DOHH2 (cell line): Measurements from ENCODE around the gene SETD1A.

ENCODE experiments used
- H3F3A ChIP-seq: fragments of 200-600 bp; sonication (generic), shearing (Covaris generic); 2 replicates; pipeline ENCODE4 v1.6.0; 2016; ENCODE audit warnings: antibody characterized with exemption, mild to moderate bottlenecking; ENCODE audit not compliant: control insufficient read depth, insufficient read depth
- H3K27ac ChIP-seq: fragments of 200-600 bp; sonication (generic); 2 replicates; pipeline ENCODE4 v1.5.1; 2014; ENCODE audit warnings: low read depth, mild to moderate bottlenecking, low read length, moderate library complexity
- H3K27me3 ChIP-seq: fragments of 200-600 bp; sonication (generic); 2 replicates; pipeline ENCODE4 v1.6.1; 2014; ENCODE audit warnings: mild to moderate bottlenecking, low read length, mixed read lengths; ENCODE audit not compliant: control insufficient read depth
- H3K36me3 ChIP-seq: fragments of 200-600 bp; sonication (generic); 2 replicates; pipeline ENCODE4 v1.6.1; 2014; ENCODE audit warnings: mild to moderate bottlenecking, low read length, moderate library complexity, mixed read lengths; ENCODE audit not compliant: control insufficient read depth
- H3K4me1 ChIP-seq: fragments of 200-600 bp; sonication (generic); 2 replicates; pipeline ENCODE4 v1.6.1; 2014; ENCODE audit warnings: mild to moderate bottlenecking, low read length, mixed read lengths; ENCODE audit not compliant: control insufficient read depth
- H3K4me2 ChIP-seq: fragments of 200-600 bp; sonication (generic); 2 replicates; pipeline ENCODE4 v1.6.0; 2014; ENCODE audit warnings: mild to moderate bottlenecking, low read length, moderate library complexity
- H3K4me3 ChIP-seq: fragments of 200-600 bp; sonication (generic); 2 replicates; pipeline ENCODE4 v1.5.1; 2014; ENCODE audit warnings: mild to moderate bottlenecking, low read length, mixed read lengths
- H3K79me2 ChIP-seq: fragments of 200-600 bp; sonication (generic); 2 replicates; pipeline ENCODE4 v1.6.1; 2014; ENCODE audit warnings: mild to moderate bottlenecking, low read length, mixed read lengths; ENCODE audit not compliant: control insufficient read depth
- H3K9me2 ChIP-seq: fragments of 200-600 bp; sonication (generic); replicated peaks from 2 replicates; pipeline ENCODE4 v1.6.1; 2014; ENCODE audit warnings: mild to moderate bottlenecking, low read length, mixed read lengths; ENCODE audit not compliant: control insufficient read depth
- H3K9me3 ChIP-seq: fragments of 200-600 bp; sonication (generic); 2 replicates; pipeline ENCODE4 v1.6.1; 2014; ENCODE audit warnings: antibody characterized with exemption, low read length, mixed read lengths; ENCODE audit not compliant: control insufficient read depth, insufficient read depth
- H4K20me1 ChIP-seq: fragments of 200-600 bp; sonication (generic); 2 replicates; pipeline ENCODE4 v1.6.0; 2014; ENCODE audit warnings: low read depth, mild to moderate bottlenecking, antibody characterized with exemption, low read length, moderate library complexity; ENCODE audit not compliant: control insufficient read depth, insufficient read depth
- EZH2phosphoT487 ChIP-seq: fragments of 200-600 bp; sonication (generic); IDR thresholded peaks from 2 replicates; pipeline ENCODE4 v1.6.1; 2017; ENCODE audit warnings: borderline replicate concordance, mild to moderate bottlenecking, antibody characterized with exemption, low read length, moderate library complexity, mixed read lengths
- TF ChIP-seq, protein P1 (sequence below): fragments of 200-600 bp; sonication (generic); IDR thresholded peaks from one replicate; pipeline ENCODE4 v1.5.1; 2014; ENCODE audit warnings: antibody characterized with exemption, mild to moderate bottlenecking, low read depth, low read length; ENCODE audit not compliant: poor library complexity, severe bottlenecking

SETD1A gene

DNA sequence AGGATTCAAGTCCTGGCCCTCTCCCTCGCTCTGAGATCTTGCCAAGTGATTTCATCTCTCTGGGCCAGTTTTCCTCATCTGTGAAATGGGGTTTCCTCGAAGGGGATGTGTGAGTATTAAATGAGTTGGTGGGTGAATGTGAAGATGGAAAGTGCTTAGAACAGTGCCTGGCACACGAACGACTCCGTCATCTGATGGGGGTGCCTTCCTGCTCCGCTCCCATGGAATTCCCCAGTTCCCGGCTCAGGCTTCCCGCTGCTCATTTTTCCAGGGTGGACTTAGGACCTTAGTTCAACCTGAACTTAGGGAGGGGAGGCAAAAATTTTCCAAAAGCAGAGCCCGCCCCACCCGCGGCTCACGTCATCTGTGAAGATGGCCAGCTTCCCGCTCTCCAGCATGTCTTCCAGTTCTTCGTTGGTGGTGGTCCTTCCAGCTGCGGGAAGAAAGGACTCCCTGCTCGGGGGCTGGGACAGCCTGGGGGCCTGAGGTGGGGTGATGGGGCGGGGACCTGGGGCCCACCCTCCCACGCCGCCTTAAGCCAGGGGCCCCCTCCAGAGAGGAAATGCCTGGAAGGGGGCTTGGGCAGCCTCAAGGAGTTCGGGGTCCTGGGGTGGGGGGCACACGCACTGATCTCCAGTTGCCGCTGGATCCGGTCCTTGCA is 38.9 kb downstream of the SETD1A start:
- no peaks in the 10 kb centered on the region for H4K20me1 ChIP-seq
- H3K4me1 ChIP-seq = peaks cover 7% of the 10 kb centered on the region
- no peak overlapping the region for H3K27ac ChIP-seq
- peak overlapping the region; percentile 91 for H3K4me2 ChIP-seq
- no peaks in the 10 kb centered on the region for H3K9me3 ChIP-seq
- H3K9me2 ChIP-seq = no peaks in the 10 kb centered on the region
- H3F3A ChIP-seq = no peaks in the 10 kb centered on the region
- TF ChIP-seq, protein P1, sequence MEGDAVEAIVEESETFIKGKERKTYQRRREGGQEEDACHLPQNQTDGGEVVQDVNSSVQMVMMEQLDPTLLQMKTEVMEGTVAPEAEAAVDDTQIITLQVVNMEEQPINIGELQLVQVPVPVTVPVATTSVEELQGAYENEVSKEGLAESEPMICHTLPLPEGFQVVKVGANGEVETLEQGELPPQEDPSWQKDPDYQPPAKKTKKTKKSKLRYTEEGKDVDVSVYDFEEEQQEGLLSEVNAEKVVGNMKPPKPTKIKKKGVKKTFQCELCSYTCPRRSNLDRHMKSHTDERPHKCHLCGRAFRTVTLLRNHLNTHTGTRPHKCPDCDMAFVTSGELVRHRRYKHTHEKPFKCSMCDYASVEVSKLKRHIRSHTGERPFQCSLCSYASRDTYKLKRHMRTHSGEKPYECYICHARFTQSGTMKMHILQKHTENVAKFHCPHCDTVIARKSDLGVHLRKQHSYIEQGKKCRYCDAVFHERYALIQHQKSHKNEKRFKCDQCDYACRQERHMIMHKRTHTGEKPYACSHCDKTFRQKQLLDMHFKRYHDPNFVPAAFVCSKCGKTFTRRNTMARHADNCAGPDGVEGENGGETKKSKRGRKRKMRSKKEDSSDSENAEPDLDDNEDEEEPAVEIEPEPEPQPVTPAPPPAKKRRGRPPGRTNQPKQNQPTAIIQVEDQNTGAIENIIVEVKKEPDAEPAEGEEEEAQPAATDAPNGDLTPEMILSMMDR = no peak
- no peak for TF ChIP-seq EZH2phosphoT487
- peak overlapping the region; percentile 72 for H3K4me3 ChIP-seq
- no peaks in the 10 kb centered on the region for H3K79me2 ChIP-seq
- peaks cover 9% of the 10 kb centered on the region for H3K27me3 ChIP-seq
- no peaks in the 10 kb centered on the region for H3K36me3 ChIP-seq

DNA sequence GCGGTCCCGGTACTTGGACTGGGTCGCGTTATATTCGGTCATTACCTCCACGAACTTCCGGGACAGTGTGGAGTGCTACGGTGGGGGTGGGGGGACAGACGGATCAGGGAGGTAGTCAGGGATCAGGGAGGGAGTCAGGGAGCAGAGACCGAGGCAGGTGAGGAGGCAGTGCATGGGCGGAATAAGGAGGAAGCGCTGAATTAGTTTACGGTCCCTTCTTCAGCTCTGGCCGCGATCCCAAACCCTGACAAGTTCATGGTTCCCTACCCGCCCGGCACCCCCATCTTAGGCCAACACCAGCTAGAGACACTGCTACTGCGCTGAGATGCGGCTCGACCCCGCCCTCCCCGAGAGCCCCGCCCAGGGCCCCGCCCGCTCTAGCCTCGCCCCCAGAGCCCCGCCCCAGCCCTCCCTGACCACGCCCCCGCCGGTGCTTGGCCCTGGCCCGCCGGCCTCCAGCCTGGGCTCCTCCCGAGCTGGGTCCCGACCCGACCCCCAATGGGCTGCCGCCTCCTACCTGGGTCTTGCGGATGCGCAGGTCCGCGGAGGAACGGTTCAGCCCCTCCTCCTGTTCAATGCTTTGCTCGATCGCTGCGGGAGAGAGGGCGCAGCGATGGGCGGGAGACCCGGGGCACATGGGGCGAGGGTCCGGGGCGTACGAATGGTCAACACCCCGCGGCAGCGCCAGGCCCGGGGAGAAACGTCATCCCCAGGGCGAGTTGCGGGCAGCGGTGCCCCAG is 39.6 kb downstream of the SETD1A start:
- TF ChIP-seq EZH2phosphoT487 = no peak
- TF ChIP-seq, protein P1 = no peak
- Histone ChIP-seq H3K27me3 (peaks cover 9% of the 10 kb centered on the region), H3F3A (no peaks in the 10 kb centered on the region), H3K27ac (no peak overlapping the region), H3K4me3 (peak overlapping the region; percentile 72), H3K4me1 (peaks cover 7% of the 10 kb centered on the region), H3K79me2 (no peaks in the 10 kb centered on the region), H3K9me2 (no peaks in the 10 kb centered on the region), H3K4me2 (peak overlapping the region; percentile 91), H3K36me3 (no peaks in the 10 kb centered on the region), H4K20me1 (no peaks in the 10 kb centered on the region), H3K9me3 (no peaks in the 10 kb centered on the region)

DNA sequence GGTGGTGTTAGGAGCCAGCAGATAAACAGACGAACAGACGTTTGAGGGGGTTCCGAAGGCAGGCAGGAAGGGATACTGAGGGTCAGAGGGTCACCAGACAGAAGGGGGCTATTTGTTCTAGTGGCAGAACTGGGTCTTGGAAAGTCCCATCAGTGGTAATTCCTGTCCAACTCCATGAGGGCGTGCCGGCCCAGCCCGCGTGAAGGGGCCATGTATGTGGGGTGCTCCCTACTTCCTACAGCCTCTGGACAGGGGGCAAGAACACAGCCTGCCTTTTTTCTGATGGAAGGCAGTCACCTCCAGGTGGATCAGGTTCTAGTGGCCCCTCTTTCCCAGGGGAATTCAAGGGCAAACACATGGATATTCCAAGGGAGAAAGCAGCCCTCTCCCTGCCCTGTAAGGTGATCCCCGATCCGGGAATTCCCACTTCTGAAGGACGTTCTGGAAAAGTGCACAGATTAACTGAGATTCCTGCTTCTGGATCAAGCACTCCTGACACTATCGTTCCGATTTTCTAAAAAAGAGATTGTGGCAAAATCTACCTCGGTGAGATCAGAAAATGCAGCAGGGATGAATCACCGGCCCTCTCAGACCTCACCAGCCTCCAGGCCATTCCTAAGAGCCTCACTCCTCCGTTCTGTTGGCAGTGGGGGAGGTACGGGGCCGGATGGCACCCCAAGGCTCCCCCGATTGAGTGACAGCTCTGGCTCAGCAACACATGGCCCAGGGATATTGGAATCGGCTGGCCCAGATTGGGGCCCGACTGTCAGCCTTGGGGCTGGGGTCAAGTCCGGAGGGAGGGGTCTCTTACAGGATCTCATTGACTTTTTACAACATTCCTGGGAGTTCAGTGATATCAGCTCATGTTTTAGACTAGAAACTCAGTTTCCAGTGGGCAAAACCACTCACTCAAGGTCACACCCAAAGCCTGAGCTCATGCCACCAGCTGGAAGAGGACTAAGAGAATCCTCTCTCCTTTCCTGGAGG is 40.5 kb downstream of the SETD1A start:
- H3K4me1 ChIP-seq = peaks cover 7% of the 10 kb centered on the region

More for the DNA sequence above, 40.5 kb downstream of the SETD1A start:
- H3F3A ChIP-seq = no peaks in the 10 kb centered on the region
- no peak overlapping the region for H3K27ac ChIP-seq
- H4K20me1 ChIP-seq = no peaks in the 10 kb centered on the region
- TF ChIP-seq EZH2phosphoT487 = no peak
- TF ChIP-seq, protein P1 = no peak
- H3K79me2 ChIP-seq = no peaks in the 10 kb centered on the region
- H3K9me3 ChIP-seq = no peaks in the 10 kb centered on the region
- H3K4me2 ChIP-seq = no peak overlapping the region
- no peaks in the 10 kb centered on the region for H3K36me3 ChIP-seq
- peaks cover 9% of the 10 kb centered on the region for H3K27me3 ChIP-seq
- no peaks in the 10 kb centered on the region for H3K9me2 ChIP-seq
- H3K4me3 ChIP-seq = no peak overlapping the region
